Measurements from ENCODE around the gene MTMR4.

MTMR4 gene

DNA sequence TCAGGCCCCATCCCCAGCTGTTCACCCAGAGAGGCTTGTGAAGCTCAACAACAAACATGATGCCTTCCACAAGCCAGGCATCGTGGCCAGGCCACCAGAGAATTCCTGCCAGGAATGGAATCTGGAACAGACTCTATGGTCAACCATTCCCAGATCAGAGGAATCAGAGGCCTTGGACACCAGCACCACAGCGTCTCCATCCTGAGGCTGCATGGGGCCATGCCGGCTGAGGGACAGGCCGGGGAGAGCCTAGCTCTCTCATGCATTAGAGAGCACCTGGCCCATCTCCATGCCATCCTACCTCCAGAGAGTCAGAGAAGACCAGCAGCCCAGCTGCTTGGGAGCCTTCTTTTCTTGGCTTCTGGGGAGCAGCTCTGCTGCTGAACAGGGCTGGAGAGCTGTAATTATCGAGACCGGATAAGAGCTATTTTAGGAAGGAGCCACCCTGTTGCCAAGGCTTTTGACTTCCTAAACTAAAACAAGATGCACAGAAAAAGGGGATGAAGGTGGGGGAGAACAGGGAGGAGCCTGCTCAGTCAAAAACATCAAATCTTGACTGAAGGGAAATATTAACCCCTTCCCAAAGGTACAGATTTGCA is 24.5 kb upstream of the MTMR4 start:
- no peak for DNase-seq (ENCODE audit: low read depth)
- H3K4me3 ChIP-seq (ENCODE audit: low read length): no peak overlapping the region
- TF ChIP-seq, protein P1, sequence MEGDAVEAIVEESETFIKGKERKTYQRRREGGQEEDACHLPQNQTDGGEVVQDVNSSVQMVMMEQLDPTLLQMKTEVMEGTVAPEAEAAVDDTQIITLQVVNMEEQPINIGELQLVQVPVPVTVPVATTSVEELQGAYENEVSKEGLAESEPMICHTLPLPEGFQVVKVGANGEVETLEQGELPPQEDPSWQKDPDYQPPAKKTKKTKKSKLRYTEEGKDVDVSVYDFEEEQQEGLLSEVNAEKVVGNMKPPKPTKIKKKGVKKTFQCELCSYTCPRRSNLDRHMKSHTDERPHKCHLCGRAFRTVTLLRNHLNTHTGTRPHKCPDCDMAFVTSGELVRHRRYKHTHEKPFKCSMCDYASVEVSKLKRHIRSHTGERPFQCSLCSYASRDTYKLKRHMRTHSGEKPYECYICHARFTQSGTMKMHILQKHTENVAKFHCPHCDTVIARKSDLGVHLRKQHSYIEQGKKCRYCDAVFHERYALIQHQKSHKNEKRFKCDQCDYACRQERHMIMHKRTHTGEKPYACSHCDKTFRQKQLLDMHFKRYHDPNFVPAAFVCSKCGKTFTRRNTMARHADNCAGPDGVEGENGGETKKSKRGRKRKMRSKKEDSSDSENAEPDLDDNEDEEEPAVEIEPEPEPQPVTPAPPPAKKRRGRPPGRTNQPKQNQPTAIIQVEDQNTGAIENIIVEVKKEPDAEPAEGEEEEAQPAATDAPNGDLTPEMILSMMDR (conservative IDR thresholded peaks at IDR 0.05; ENCODE audit: low read depth, low read length): no peak

GRCh38 chr17:58537266-58537665 is 22.8 kb upstream of the MTMR4 start:
- TF ChIP-seq, protein P1 (conservative IDR thresholded peaks at IDR 0.05; ENCODE audit: low read depth, low read length): no peak
- DNase-seq (ENCODE audit: low read depth): no peak
- H3K4me3 ChIP-seq (ENCODE audit: low read length): no peak overlapping the region

- no peak overlapping the region for H3K4me3 ChIP-seq (ENCODE audit: low read length)
- TF ChIP-seq, protein P1 (conservative IDR thresholded peaks at IDR 0.05; ENCODE audit: low read depth, low read length): no peak
- DNase-seq (ENCODE audit: low read depth): no peak
Measured at GRCh38 chr17:58536542-58536941, 22.1 kb upstream of the MTMR4 start.

DNA sequence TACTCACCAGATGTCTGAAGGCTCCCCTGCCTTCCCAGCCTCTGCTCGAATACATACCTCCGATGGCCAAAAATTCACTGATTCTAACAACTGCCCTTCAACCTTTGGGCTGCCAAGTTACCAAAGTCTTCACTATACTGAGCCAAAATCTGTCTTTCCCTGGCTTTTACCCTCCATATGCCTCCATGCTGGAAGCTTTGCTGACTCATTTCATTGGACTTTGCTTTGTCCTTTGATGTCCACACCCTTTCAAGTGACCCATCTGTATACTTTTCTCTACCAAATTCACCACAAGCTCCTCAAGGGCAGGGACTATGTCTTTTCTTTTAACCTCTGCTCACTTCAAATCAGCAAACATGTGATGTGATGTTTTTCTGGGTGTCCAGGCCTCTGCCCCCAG is 21.0 kb upstream of the MTMR4 start:
- H3K4me3 ChIP-seq (ENCODE audit: low read length): no peak overlapping the region
- no peak for DNase-seq (ENCODE audit: low read depth)
- TF ChIP-seq, protein P1 (conservative IDR thresholded peaks at IDR 0.05; ENCODE audit: low read depth, low read length): no peak

DNA sequence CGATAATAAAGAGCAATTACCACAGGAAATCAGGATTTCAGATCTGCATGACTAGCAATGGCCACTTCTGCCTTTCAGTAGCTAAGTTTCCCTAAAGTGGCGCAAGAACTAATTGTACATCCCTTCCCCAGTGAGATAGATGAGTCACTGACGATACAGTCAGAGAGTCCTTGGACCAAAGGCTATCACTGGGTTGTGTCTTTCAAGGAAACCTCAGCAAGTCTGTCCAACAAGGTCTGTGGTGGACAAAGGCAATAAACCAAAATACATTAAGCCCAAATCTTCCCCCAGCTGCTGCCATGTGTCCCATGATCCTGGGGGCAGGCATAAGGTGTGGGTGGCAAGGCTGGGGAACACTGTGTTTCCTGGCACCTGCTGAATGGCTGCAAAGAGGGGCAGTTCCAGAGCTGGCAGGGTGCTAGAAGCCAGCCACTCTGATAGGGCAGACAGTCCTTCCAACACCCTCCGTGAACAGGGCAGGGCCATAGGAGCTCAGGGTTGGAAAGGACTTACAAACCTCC is 20.5 kb upstream of the MTMR4 start:
- no peak for DNase-seq (ENCODE audit: low read depth)
- no peak overlapping the region for H3K4me3 ChIP-seq (ENCODE audit: low read length)
- TF ChIP-seq, protein P1 (conservative IDR thresholded peaks at IDR 0.05; ENCODE audit: low read depth, low read length): no peak

DNA sequence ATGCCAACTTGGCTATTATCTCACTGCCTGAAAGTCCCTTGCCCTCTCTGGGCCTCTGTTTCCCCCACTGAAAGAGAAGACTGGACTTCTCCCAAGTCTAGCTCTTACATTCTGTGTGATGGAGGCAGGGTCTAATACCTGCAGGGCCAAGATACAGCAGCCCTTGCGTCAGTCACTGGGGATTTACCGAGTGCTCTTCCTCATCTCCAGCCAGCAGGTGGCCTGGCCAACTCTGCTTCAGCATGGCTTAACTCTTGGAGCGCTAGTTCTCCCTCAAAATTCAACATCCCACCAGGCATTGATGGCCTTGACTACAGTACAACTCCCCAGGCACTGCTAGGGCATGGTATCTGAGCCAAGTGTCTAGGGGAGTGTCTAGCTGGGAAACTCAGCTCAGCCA is 19.9 kb upstream of the MTMR4 start:
- TF ChIP-seq, protein P1 (conservative IDR thresholded peaks at IDR 0.05; ENCODE audit: low read depth, low read length): no peak
- H3K4me3 ChIP-seq (ENCODE audit: low read length): no peak overlapping the region
- no peak for DNase-seq (ENCODE audit: low read depth)

DNA sequence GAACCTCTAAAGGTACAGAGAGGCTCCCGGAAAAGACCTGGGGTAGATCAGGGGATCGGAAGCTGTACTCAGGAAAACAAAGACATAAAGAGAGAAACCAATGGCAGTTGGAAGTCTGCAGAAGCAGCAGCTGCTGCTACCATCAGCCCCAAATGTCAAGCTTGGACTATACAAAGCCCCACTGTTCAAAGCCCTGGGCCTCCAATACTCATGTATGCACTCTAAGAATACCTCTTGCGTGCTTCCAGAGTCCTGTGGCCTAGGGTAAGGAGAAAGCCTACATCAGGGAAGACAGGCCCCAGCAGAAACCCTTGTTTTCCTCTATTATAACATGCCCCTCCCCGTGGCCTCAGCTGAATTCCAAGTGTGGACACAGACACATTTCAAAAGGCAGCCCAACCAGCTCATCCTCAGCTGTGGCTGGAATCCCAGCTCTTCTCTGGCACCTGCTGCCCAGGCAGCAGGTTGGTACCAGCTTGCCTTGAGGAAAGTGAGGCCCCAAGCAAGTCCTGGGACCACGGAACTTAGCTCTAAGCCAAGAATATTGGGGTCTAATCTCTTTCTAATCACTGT is 19.3 kb upstream of the MTMR4 start:
- DNase-seq (ENCODE audit: low read depth): no peak
- TF ChIP-seq, protein P1 (conservative IDR thresholded peaks at IDR 0.05; ENCODE audit: low read depth, low read length): no peak

More for the DNA sequence above, 19.3 kb upstream of the MTMR4 start:
- H3K4me3 ChIP-seq (ENCODE audit: low read length): no peak overlapping the region

Measured in retinal pigment epithelial cell (primary cell).